ENCODE data around the gene GXYLT1.

GRCh38 chr12:42162965-42163364, 18.3 kb upstream of the GXYLT1 start:
- TF ChIP-seq POLR2AphosphoS5 (IDR thresholded peaks at IDR 0.05; ENCODE audit: insufficient read depth, low read depth, low read length) (no peak), POLR2A (IDR thresholded peaks at IDR 0.05; ENCODE audit: low read depth, low read length) (no peak), CTCF (IDR thresholded peaks at IDR 0.05; ENCODE audit: extremely low read depth in 1 of 2, insufficient read depth in 1 of 2, low read depth in 1 of 2, low read length in 2 of 2) (no peak), JUN (IDR thresholded peaks at IDR 0.05; ENCODE audit: borderline replicate concordance, insufficient read depth, insufficient read length, low read depth) (no peak)
- TF ChIP-seq, protein P1, sequence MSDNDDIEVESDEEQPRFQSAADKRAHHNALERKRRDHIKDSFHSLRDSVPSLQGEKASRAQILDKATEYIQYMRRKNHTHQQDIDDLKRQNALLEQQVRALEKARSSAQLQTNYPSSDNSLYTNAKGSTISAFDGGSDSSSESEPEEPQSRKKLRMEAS (IDR thresholded peaks at IDR 0.05; ENCODE audit: insufficient read depth, insufficient read length): no peak
